ENCODE results near the gene CSRNP3. TPM values are rescaled to one million over a fixed set of nuclear protein-coding genes. Genes with fewer than 3 reads are reported as not detected.

The CSRNP3 gene
- total RNA-seq, 4 donors from 2014 or later: 0.37 to 11.1 (median 3.2) TPM

DNA sequence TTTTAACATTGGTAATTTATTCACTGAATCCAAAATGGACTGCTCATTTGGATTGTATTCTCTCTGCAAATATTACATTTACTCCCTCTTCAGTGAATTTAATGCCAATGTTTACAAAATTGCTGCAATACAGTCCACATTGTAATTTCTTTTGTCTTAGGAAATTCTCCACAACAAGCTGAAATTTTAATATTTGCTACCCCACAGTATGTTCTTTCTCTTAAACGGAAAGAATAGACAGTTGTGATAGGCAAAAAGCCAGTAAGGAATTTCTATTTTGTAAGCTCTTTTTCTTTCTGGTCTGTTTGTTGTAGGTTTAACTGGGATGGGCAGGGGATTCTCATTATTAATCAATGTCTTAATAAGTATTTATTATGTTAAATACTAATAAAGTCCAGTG lies 92.0 kb downstream of the CSRNP3 start:
- 78 to 92% methylated on average over 1 of the region's 1 CpG for WGBS, 2 donors (ENCODE audit: low coverage in 1 of 2)
- Histone ChIP-seq H3K9me3 (no peaks in the 10 kb centered on the region), H3K27me3 (no peaks in the 10 kb centered on the region), H3K4me3 (no peak overlapping the region), H3K36me3 (no peaks in the 10 kb centered on the region), H3K27ac (no peak overlapping the region), H3K4me1 (peaks cover 0 to 4% (median 0%) of the 10 kb centered on the region in 4 donors)
- TF ChIP-seq, protein P1, sequence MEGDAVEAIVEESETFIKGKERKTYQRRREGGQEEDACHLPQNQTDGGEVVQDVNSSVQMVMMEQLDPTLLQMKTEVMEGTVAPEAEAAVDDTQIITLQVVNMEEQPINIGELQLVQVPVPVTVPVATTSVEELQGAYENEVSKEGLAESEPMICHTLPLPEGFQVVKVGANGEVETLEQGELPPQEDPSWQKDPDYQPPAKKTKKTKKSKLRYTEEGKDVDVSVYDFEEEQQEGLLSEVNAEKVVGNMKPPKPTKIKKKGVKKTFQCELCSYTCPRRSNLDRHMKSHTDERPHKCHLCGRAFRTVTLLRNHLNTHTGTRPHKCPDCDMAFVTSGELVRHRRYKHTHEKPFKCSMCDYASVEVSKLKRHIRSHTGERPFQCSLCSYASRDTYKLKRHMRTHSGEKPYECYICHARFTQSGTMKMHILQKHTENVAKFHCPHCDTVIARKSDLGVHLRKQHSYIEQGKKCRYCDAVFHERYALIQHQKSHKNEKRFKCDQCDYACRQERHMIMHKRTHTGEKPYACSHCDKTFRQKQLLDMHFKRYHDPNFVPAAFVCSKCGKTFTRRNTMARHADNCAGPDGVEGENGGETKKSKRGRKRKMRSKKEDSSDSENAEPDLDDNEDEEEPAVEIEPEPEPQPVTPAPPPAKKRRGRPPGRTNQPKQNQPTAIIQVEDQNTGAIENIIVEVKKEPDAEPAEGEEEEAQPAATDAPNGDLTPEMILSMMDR (IDR thresholded peaks at IDR 0.05): no peak
- TF ChIP-seq POLR2A (IDR thresholded peaks at IDR 0.05): no peak
- no peak for TF ChIP-seq POLR2AphosphoS5 (IDR thresholded peaks at IDR 0.05)
- no peak for TF ChIP-seq EP300 (IDR thresholded peaks at IDR 0.05; ENCODE audit: low read depth)
- no peak for DNase-seq
- intact Hi-C loops (cut with DNase I; ENCODE audit: low total_unique reads): no loop called here
- in situ Hi-C loops (cut with MboI; ENCODE audit: low pct_ligation_motif_present in 1 of 4, low pct_unique_long_range_greater_than_20kb in 1 of 4, low sequenced_read_pairs in 3 of 4): no loop called here

GRCh38 chr2:165562233-165562632 lies 92.7 kb downstream of the CSRNP3 start:
- intact Hi-C loops (cut with DNase I; ENCODE audit: low total_unique reads): no loop called here
- DNase-seq: no peak
- Histone ChIP-seq H3K4me3 (no peak overlapping the region), H3K9me3 (no peaks in the 10 kb centered on the region), H3K27me3 (no peaks in the 10 kb centered on the region), H3K4me1 (peaks cover 0 to 4% (median 0%) of the 10 kb centered on the region in 4 donors), H3K27ac (no peak overlapping the region), H3K36me3 (no peaks in the 10 kb centered on the region)
- in situ Hi-C loops (cut with MboI; ENCODE audit: low pct_ligation_motif_present in 1 of 4, low pct_unique_long_range_greater_than_20kb in 1 of 4, low sequenced_read_pairs in 3 of 4): no loop called here
- TF ChIP-seq, protein P1 (IDR thresholded peaks at IDR 0.05): no peak
- peak in 1 of 3 donors; percentile 29 for TF ChIP-seq POLR2AphosphoS5 (IDR thresholded peaks at IDR 0.05)

- in situ Hi-C loops (cut with MboI; ENCODE audit: low pct_ligation_motif_present in 1 of 4, low pct_unique_long_range_greater_than_20kb in 1 of 4, low sequenced_read_pairs in 3 of 4): no loop called here
- Histone ChIP-seq H3K27ac (no peak overlapping the region), H3K4me1 (peaks cover 0 to 4% (median 0%) of the 10 kb centered on the region in 4 donors), H3K4me3 (no peak overlapping the region), H3K27me3 (no peaks in the 10 kb centered on the region), H3K36me3 (no peaks in the 10 kb centered on the region), H3K9me3 (no peaks in the 10 kb centered on the region)
- intact Hi-C loops (cut with DNase I; ENCODE audit: low total_unique reads): no loop called here
- TF ChIP-seq POLR2A (IDR thresholded peaks at IDR 0.05) (no peak), EP300 (IDR thresholded peaks at IDR 0.05; ENCODE audit: low read depth) (no peak), POLR2AphosphoS5 (IDR thresholded peaks at IDR 0.05) (no peak)
- TF ChIP-seq, protein P1 (IDR thresholded peaks at IDR 0.05): no peak
- 80 to 82% methylated on average over 5 to 6 of the region's 6 CpGs for WGBS, 2 donors (ENCODE audit: low coverage in 1 of 2)
- DNase-seq: no peak
These were observed 94.1 kb downstream of the CSRNP3 start for GRCh38 chr2:165563468-165564225.

GRCh38 chr2:165566008-165566407 lies 96.5 kb downstream of the CSRNP3 start:
- H3K4me3 ChIP-seq: no peak overlapping the region
- 83 to 84% methylated on average over 4 of the region's 4 CpGs for WGBS, 2 donors (ENCODE audit: low coverage in 1 of 2)
- peaks cover 0 to 4% (median 0%) of the 10 kb centered on the region in 4 donors for H3K4me1 ChIP-seq
- in situ Hi-C loops (cut with MboI; ENCODE audit: low pct_ligation_motif_present in 1 of 4, low pct_unique_long_range_greater_than_20kb in 1 of 4, low sequenced_read_pairs in 3 of 4): no loop called here
- no peak overlapping the region for H3K27ac ChIP-seq
- no peaks in the 10 kb centered on the region for H3K27me3 ChIP-seq
- H3K36me3 ChIP-seq: no peaks in the 10 kb centered on the region
- intact Hi-C loops (cut with DNase I; ENCODE audit: low total_unique reads): no loop called here
- TF ChIP-seq EP300 (IDR thresholded peaks at IDR 0.05; ENCODE audit: low read depth): no peak
- TF ChIP-seq, protein P1 (IDR thresholded peaks at IDR 0.05): no peak
- no peak for TF ChIP-seq POLR2AphosphoS5 (IDR thresholded peaks at IDR 0.05)
- no peak for TF ChIP-seq POLR2A (IDR thresholded peaks at IDR 0.05)
- no peaks in the 10 kb centered on the region for H3K9me3 ChIP-seq
- no peak for DNase-seq
